HG02798 (cell line): ENCODE data around the gene SARM1.
A peak's percentile ranks its signal among the peaks of the same experiment; 100 is the strongest.

Experiments
- ATAC-seq: cut with Tn5 transposase; IDR thresholded peaks from one replicate; pipeline ENCODE4 v1.9.1; 2021; ENCODE audit warnings: mild to moderate bottlenecking; ENCODE audit not compliant: unreplicated experiment, poor library complexity

The SARM1 gene

GRCh38 chr17:28367641-28368305 is 3.7 kb upstream of the SARM1 start:
- ATAC-seq = no peak

DNA sequence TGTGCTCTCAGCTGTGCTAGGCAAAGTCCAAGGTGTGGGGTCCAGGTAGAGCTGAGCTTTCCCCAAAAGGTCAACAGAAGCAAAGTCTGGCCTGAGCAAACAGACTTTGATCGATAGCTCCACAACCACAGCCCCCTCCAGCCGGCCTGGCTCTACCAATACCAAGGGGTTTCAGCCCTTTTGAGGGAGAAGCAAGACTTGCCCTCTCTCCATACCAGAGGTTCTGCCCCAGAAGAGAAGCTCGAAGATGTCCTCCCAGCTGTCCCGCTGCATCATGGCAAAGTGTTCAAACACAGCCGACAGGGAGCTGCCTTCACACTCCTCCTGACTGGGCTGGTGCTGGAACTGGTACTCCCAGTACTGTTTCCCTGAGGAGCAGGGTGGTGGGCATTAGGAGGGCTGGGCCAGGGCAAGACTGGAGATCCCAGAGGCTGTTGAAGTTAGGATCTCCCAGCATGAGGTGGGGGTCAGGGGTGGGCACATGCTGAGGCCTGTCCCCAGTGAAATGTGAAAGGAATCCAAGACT is 3.1 kb upstream of the SARM1 start:
- no peak for ATAC-seq

DNA sequence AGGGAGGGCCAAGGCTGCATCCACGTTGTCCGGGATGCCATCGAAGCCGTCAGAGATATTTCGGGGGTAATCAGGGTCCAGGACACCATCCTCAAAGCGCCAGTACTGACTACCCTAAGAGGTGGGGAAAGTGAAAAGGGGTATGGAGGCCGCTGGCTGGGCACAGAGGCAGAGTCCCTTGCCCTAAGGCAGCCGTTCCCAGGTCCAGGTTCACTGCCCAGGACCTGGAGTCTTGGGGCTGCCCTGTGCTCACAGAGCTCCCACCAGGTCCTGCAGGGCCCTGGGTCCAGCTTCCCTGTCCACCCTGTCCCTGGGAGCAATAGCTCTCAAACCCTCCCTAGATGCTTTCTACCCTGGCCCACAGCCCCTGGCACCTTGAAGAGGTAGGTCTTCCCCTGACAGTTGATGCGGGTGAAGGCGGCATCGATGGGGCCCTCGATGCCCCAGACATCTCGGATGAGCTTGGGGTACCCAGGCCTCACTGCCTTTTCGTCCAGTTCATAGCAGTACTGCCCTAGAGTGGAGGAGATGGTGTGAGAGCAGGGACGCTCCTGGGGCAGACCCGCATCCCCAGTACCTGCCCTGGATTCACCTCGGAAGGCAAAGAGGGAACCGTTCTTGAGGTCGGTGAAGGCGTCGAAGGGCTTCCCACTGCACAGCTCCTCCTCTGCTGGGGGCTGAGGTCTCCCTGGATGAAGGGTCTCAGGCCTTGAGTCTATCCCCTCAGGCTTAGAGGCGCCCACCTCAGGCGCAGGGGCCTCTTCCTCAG is 2.4 kb upstream of the SARM1 start:
- no peak for ATAC-seq

DNA sequence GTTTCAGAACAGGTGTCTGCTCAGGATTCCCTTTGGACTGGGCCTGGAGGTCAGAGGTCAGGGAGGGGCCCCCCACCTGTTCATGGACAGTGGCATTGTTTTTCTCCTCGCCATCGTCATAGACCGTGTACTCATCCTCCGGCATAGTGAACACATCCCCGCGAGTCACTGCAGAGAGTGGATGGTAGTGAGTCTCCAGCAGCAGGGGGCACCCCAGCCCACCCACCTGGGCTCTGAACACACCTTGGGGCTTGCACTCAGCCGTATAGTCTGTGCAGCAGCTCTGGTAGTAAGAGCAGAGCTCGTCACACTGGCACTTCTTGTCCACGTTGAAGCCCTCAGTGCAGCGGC is 1.8 kb upstream of the SARM1 start:
- no peak for ATAC-seq

DNA sequence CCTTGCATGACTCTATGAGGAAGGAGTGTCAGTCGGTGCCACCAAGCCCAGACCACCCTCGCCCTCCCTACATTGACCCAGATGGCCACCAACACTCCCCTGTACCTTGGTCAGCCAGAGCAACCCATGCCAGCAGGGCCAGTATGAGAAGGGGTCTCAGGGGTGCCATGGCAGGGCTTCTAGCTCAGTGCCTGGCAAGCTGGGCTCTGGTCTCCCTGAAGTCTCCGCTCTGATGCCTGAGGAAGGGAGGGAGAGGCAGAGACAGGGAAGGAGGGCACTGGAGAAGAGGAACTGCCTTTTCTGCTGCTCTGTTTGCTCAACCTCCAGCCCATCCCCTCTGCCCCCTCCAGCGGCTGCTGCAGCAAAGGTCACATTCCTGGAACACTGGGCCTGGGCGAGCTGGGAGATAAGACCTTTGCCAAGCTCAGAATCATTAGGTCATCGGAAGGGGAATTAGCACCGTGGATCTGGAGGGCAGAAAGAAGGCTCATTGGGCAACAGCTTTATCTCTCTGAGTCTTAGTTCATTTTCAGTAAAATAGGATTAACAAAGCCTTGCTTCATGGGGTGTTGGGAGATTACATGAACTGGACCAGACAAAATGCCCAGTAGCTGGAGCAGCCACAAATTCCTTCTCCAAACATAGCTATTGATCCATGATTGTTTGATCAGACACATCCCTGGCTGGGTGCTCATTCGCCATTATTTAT is 1.3 kb upstream of the SARM1 start, which contains the start of gene VTN:
Gene VTN, minus strand, starts transcription at position 273 of the 709 bp plus-strand sequence. Its CDS starts 104 bp downstream, at position 169.
- no peak for ATAC-seq

DNA sequence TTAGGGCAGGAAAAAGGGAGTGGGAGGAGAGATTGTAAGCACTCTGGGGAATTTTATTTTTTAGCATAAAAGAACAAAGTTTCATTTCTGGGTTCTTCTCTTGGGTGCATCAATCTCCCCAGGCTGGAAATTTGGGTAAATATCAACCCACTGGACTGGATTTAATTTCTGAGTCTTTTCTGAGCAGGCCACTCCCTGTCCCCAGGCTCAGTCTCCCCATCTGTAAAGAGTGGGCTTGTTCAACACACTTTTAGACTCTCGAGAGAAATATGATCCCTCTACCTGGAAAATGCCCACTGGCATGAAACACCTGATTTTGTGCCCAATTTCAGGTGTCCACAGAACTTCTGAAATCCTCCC is 770 bp upstream of the SARM1 start:
- ATAC-seq = no peak

- ATAC-seq = peak; percentile 15
Measured at GRCh38 chr17:28372203-28372944, 880 bp downstream of the SARM1 start.

DNA sequence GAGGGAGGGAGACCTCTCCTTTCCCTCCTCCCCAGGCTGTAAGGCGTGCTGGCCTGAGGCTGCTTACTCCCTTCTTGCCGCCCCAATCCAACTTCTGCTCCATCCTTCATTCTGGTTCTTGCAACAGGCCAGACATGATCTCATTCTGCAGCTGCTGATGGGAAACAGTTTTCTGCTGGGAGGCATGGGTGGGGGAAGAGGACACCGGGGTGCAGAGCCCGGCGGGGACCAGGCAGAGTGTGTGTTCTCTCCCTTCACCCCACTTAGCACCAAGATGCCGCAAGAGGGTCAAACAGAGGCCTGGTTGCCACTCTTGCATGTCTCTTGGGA is 1.4 kb downstream of the SARM1 start:
- ATAC-seq = no peak

DNA sequence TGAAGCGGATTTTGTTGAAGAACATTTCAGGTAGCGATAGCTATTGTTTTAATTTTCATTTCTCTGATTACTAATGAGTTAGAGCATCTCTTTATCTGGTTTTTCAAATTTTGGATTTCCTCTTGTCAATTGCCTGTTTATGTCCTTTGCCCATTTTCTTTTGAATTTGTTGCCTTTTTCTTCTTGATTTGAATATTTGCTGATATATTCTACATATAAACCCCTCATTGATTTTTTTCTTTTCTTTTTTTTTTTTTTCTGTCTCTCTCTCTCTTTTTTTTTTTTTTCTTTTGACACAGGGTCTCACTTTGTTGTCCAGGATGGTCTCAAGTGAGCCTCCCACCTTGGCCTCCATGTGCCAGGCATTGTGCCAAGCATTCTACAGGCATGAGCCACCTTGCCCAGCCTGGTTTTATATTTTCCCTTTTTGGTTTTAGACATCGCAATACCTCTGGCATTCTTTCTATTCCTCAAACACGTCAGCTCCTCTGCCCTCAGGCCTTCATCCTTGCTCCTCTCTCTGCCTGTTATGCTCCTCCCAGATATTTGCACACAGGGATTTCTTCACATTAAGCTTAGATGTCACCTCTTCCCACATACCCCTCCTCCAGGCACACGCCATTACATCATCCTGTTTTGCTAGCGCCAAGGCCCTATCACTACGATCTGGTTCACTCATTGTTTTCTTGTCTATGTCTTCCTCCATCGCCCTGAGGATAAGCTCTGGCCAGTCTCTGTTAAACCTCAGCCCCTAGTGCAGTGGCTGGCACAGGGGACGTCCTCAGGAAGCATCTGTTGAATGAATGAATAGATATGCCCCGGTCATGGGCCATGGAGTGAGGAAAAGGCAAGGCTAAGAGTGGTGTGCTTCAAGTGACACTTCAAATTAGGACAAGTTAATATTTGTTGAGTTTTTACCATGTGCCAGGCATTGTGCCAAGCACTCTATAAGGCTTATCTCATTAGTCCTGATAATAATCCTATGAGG is 8.6 kb downstream of the SARM1 start:
- no peak for ATAC-seq

GRCh38 chr17:28381141-28381825 is 9.8 kb downstream of the SARM1 start:
- no peak for ATAC-seq

DNA sequence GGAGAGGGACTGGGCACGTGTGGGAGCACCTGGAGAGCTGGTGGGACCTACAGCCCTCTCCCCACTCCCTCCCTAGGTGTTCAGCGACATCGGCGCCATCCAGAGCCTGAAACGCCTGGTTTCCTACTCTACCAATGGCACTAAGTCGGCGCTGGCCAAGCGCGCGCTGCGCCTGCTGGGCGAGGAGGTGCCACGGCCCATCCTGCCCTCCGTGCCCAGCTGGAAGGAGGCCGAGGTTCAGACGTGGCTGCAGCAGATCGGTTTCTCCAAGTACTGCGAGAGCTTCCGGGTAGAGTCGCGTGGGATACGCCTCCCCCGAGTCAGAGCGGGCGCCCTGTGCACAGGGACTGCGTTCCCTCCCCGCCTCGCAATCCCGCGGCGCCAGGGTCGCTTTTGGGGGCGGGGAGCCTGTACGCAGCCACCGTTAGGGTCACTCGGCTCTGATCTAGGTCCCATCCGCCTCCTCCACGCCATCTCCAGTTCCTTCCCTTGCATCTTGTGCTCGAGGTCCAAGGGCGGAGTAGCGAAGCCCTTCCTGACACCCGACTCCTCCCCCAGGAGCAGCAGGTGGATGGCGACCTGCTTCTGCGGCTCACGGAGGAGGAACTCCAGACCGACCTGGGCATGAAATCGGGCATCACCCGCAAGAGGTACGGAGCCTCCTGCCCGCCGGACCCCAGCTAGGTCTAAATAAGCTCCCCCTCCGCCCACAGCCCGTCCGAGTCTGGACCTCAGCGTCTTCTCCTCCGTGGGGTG is 13.0 kb downstream of the SARM1 start:
- peak; percentile 79 for ATAC-seq

DNA sequence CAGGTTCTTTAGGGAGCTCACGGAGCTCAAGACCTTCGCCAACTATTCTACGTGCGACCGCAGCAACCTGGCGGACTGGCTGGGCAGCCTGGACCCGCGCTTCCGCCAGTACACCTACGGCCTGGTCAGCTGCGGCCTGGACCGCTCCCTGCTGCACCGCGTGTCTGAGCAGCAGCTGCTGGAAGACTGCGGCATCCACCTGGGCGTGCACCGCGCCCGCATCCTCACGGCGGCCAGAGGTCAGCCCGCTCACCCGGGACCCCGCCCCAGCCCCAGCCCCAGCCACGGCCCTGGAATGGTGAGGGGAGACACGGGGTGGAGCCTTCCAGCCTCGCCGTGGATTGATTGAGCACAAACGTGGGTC is 13.5 kb downstream of the SARM1 start:
- peak; percentile 24 for ATAC-seq

- ATAC-seq = no peak
Measured at GRCh38 chr17:28385406-28385805, 13.9 kb downstream of the SARM1 start.

GRCh38 chr17:28386391-28386790 is 14.9 kb downstream of the SARM1 start:
- no peak for ATAC-seq

GRCh38 chr17:28388106-28388505 is 16.6 kb downstream of the SARM1 start:
- ATAC-seq = no peak

- ATAC-seq = no peak
Measured at GRCh38 chr17:28390141-28390540, 18.6 kb downstream of the SARM1 start.

GRCh38 chr17:28390563-28390962 is 19.1 kb downstream of the SARM1 start:
- no peak for ATAC-seq

- ATAC-seq = no peak
Measured at GRCh38 chr17:28390984-28391383, 19.5 kb downstream of the SARM1 start.
